Keratinocyte (primary cell): ENCODE results near the gene FAM20C. TPM values are rescaled to one million over a fixed set of nuclear protein-coding genes. Genes with fewer than 3 reads are reported as not detected.

Experiments used
- DNase-seq: peaks from one replicate; pipeline ENCODE4 v3.0.0-alpha.2; 2011; ENCODE audit warnings: low read depth, missing footprints, low spot score
- FAIRE-seq: peaks from 2 replicates; lab custom pipeline; 2011; peaks lifted over from hg19 to GRCh38; lab: Jason Lieb, UNC
- H2AFZ ChIP-seq: 2 replicates; pipeline ENCODE4 v1.6.0; 2012; ENCODE audit warnings: low read length, control low read depth, inconsistent platforms; ENCODE audit not compliant: control insufficient read depth
- H3K27ac ChIP-seq: 2 replicates; pipeline ENCODE4 v1.5.1; 2011; ENCODE audit warnings: low read length; ENCODE audit not compliant: control insufficient read depth, insufficient read depth
- H3K27me3 ChIP-seq: 3 replicates; pipeline ENCODE4 v1.6.0; 2011; ENCODE audit warnings: low read length; ENCODE audit not compliant: control insufficient read depth, insufficient read depth; ENCODE audit errors: extremely low read depth
- H3K36me3 ChIP-seq, 2 experiments: 2 replicates in 1 of 2; 3 replicates in 1 of 2; pipeline ENCODE4 v1.5.1; 2011; ENCODE audit warnings: low read length in 2 of 2, mild to moderate bottlenecking in 1 of 2; ENCODE audit not compliant: control insufficient read depth in 2 of 2, insufficient read depth in 2 of 2; ENCODE audit errors: extremely low read depth in 1 of 2
- H3K4me1 ChIP-seq: 3 replicates; pipeline ENCODE4 v1.5.1; 2011; ENCODE audit warnings: low read length; ENCODE audit not compliant: control insufficient read depth, insufficient read depth; ENCODE audit errors: extremely low read depth
- H3K4me2 ChIP-seq: 3 replicates; pipeline ENCODE4 v1.6.0; 2011; ENCODE audit warnings: low read depth, low read length; ENCODE audit not compliant: control insufficient read depth, insufficient read depth; ENCODE audit errors: extremely low read depth
- H3K4me3 ChIP-seq, 3 experiments: fragments of 200-600 bp in 1 of 3; sonication (generic) in 1 of 3; 2 replicates in 2 of 3; 3 replicates in 1 of 3; pipeline ENCODE4 v1.5.1; 2011 to 2016; ENCODE audit warnings: low read length in 3 of 3, mild to moderate bottlenecking in 3 of 3, control low read depth in 2 of 3, inconsistent platforms in 1 of 3, low read depth in 1 of 3, mixed read lengths in 1 of 3, mixed run types in 1 of 3, moderate library complexity in 1 of 3; ENCODE audit not compliant: control insufficient read depth in 2 of 3, insufficient read depth in 2 of 3; ENCODE audit errors: extremely low read depth in 1 of 3
- H3K79me2 ChIP-seq: 2 replicates; pipeline ENCODE4 v1.6.0; 2012; ENCODE audit warnings: low read length; ENCODE audit not compliant: control insufficient read depth, insufficient read depth
- H3K9ac ChIP-seq: 3 replicates; pipeline ENCODE4 v1.6.0; 2011; ENCODE audit warnings: low read length; ENCODE audit not compliant: control insufficient read depth, insufficient read depth; ENCODE audit errors: extremely low read depth
- H3K9me1 ChIP-seq: 3 replicates; pipeline ENCODE4 v1.6.0; 2011; ENCODE audit warnings: low read length; ENCODE audit not compliant: control insufficient read depth, insufficient read depth; ENCODE audit errors: extremely low read depth
- H3K9me3 ChIP-seq: 2 replicates; pipeline ENCODE4 v1.5.1; 2012; ENCODE audit warnings: low read depth, low read length; ENCODE audit not compliant: control insufficient read depth
- H4K20me1 ChIP-seq: 3 replicates; pipeline ENCODE4 v1.6.0; 2011; ENCODE audit warnings: low read length; ENCODE audit not compliant: control insufficient read depth, insufficient read depth; ENCODE audit errors: extremely low read depth
- CTCF ChIP-seq, 3 experiments: IDR thresholded peaks in 1 of 3; conservative IDR thresholded peaks in 1 of 3; optimal IDR thresholded peaks in 1 of 3; 2 replicates in 2 of 3; 3 replicates in 1 of 3; pipeline versions ENCODE3 to v1.5.1; 2011; ENCODE audit warnings: low read length in 3 of 3, mild to moderate bottlenecking in 3 of 3, moderate library complexity in 2 of 3, control low read depth in 1 of 3, inconsistent platforms in 1 of 3; ENCODE audit not compliant: insufficient read depth in 2 of 3; ENCODE audit errors: extremely low read depth in 1 of 3
- EZH2 ChIP-seq: IDR thresholded peaks from one replicate; pipeline ENCODE4 v1.6.1; 2012; ENCODE audit warnings: inconsistent platforms, mild to moderate bottlenecking, low read length, moderate library complexity
- dilution Hi-C: fragments of 300-500 bp; cut with MboI; formaldehyde crosslinking; loops from one replicate; pipeline ENCODE4 v1.7.0; 2020; ENCODE audit warnings: low sequenced_read_pairs; ENCODE audit not compliant: extremely low pct_ligation_motif_present
- polyA plus RNA-seq, 5 experiments: library from polyadenylated mRNA; depleted of rRNA in 3 of 5; stranded (reverse) in 3 of 5; stranded (forward) in 1 of 5; unstranded in 1 of 5; fragments of >200 nt; gene quantifications; 1 replicate in 1 of 5; 2 replicates in 3 of 5; 3 replicates in 1 of 5; pipeline versions ENCODE4 v1.2.1 to v1.2.3, GENCODE V29; 2011 to 2012; ENCODE audit warnings: missing spikeins in 2 of 5, low read depth in 1 of 5, low replicate concordance in 1 of 5

Gene FAM20C
- polyA plus RNA-seq, 1 donor (not counting 4 experiments of a cell fraction or from before 2014, with no cell fraction given): 3.8 TPM

- no peak for DNase-seq
- peaks cover 4 to 6% of the 10 kb centered on the region in 2 experiments for H3K36me3 ChIP-seq
- no peaks in the 10 kb centered on the region for H4K20me1 ChIP-seq
- dilution Hi-C loops: no loop called here
- no peak overlapping the region for H3K27ac ChIP-seq
- H2AFZ ChIP-seq: no peak overlapping the region
- no peaks in the 10 kb centered on the region for H3K79me2 ChIP-seq
- H3K9me1 ChIP-seq: no peaks in the 10 kb centered on the region
- H3K27me3 ChIP-seq: no peaks in the 10 kb centered on the region
- H3K4me1 ChIP-seq: peaks cover 6% of the 10 kb centered on the region
- no peak overlapping the region for H3K9ac ChIP-seq
- TF ChIP-seq CTCF (optimal IDR thresholded peaks at IDR 0.05 in 1 of 3, IDR thresholded peaks at IDR 0.05 in 1 of 3, conservative IDR thresholded peaks at IDR 0.05 in 1 of 3; ENCODE audit: extremely low read depth in 1 of 3, insufficient read depth in 2 of 3, low read length in 3 of 3) (no peak), EZH2 (no peak)
- no peaks in the 10 kb centered on the region for H3K9me3 ChIP-seq
- H3K4me2 ChIP-seq: no peak overlapping the region
- no peak overlapping the region for H3K4me3 ChIP-seq
- FAIRE-seq: no peak
These were observed 18.8 kb downstream of the FAM20C start for GRCh38 chr7:211033-211714.

GRCh38 chr7:211715-212058, 19.3 kb downstream of the FAM20C start:
- DNase-seq (no peak), FAIRE-seq (no peak)
- H3K79me2 ChIP-seq: no peaks in the 10 kb centered on the region
- H3K9ac ChIP-seq: no peak overlapping the region
- no peaks in the 10 kb centered on the region for H4K20me1 ChIP-seq
- H3K9me1 ChIP-seq: no peaks in the 10 kb centered on the region
- H2AFZ ChIP-seq: no peak overlapping the region
- H3K4me1 ChIP-seq: peaks cover 6% of the 10 kb centered on the region
- no peaks in the 10 kb centered on the region for H3K9me3 ChIP-seq
- H3K27me3 ChIP-seq: no peaks in the 10 kb centered on the region
- TF ChIP-seq CTCF (optimal IDR thresholded peaks at IDR 0.05 in 1 of 3, IDR thresholded peaks at IDR 0.05 in 1 of 3, conservative IDR thresholded peaks at IDR 0.05 in 1 of 3; ENCODE audit: extremely low read depth in 1 of 3, insufficient read depth in 2 of 3, low read length in 3 of 3): no peak
- TF ChIP-seq EZH2: no peak
- H3K27ac ChIP-seq: no peak overlapping the region
- dilution Hi-C loops: no loop called here
- H3K4me2 ChIP-seq: no peak overlapping the region
- H3K36me3 ChIP-seq: peaks cover 4 to 6% of the 10 kb centered on the region in 2 experiments
- H3K4me3 ChIP-seq: no peak overlapping the region
